ENCODE measurements around the gene CACNA2D1. TPM values are rescaled to one million over a fixed set of nuclear protein-coding genes. Genes with fewer than 3 reads are reported as not detected.

The CACNA2D1 gene
- total RNA-seq, 4 donors from 2014 or later, result 3.0 to 15.7 (median 8.6) TPM

DNA sequence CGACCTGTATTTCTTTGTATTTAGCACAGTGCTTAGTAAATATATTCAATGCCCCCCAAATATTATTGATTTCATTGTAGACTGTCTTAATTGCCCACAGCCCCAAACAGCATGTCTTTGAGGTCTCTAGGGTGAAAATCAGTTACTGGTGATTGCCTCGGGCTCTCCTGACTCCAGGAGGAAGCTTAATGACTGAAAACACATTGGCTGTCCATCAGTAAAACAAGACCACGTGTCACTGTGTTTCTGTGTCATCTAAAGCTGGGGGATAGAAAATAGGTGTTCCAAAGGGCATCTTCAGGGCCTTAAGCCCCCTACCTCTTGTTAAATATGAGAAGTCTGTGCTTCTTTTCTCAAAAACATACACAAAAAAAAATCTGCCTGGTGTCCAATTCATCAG, 67.9 kb downstream of the CACNA2D1 start:
- WGBS, 2 donors, result 60 to 62% methylated on average over 3 of the region's 3 CpGs
- no peak for DNase-seq (ENCODE audit: low spot score in 2 of 2)

DNA sequence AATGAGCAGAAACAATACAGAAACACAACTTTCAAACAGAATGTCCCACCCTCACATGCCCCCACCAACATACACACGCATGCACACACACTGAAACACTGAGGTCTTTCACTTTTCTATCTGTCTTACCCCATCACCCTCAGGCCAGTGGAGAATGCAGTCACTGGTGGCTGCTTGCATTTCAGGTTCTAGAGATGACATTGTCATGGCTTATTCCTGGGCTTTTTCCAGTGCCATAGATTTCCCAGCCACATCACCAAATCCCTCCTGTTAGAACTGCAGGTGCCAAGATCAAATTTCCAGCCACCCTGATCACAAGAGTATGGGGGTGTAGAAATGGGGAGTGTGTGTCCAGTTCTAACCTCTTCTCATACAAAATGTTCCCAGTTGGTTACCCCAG, 68.4 kb downstream of the CACNA2D1 start:
- intact Hi-C loops (cut with DNase I; ENCODE audit: low total_unique reads), result no loop called here
- TF ChIP-seq, protein P1, sequence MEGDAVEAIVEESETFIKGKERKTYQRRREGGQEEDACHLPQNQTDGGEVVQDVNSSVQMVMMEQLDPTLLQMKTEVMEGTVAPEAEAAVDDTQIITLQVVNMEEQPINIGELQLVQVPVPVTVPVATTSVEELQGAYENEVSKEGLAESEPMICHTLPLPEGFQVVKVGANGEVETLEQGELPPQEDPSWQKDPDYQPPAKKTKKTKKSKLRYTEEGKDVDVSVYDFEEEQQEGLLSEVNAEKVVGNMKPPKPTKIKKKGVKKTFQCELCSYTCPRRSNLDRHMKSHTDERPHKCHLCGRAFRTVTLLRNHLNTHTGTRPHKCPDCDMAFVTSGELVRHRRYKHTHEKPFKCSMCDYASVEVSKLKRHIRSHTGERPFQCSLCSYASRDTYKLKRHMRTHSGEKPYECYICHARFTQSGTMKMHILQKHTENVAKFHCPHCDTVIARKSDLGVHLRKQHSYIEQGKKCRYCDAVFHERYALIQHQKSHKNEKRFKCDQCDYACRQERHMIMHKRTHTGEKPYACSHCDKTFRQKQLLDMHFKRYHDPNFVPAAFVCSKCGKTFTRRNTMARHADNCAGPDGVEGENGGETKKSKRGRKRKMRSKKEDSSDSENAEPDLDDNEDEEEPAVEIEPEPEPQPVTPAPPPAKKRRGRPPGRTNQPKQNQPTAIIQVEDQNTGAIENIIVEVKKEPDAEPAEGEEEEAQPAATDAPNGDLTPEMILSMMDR (IDR thresholded peaks at IDR 0.05), result no peak
- TF ChIP-seq POLR2A (IDR thresholded peaks at IDR 0.05), result no peak
- H3K4me3 ChIP-seq (ENCODE audit: low read depth, poor library complexity, severe bottlenecking), result no peak overlapping the region
- DNase-seq (ENCODE audit: low spot score in 2 of 2), result no peak
- WGBS, 2 donors, result 94 to 100% methylated on average over 1 of the region's 1 CpG

More for the DNA sequence above, 67.9 kb downstream of the CACNA2D1 start:
- TF ChIP-seq POLR2A (IDR thresholded peaks at IDR 0.05), result no peak
- TF ChIP-seq, protein P1 (IDR thresholded peaks at IDR 0.05), result no peak
- intact Hi-C loops (cut with DNase I; ENCODE audit: low total_unique reads), result no loop called here
- no peak overlapping the region for H3K4me3 ChIP-seq (ENCODE audit: low read depth, poor library complexity, severe bottlenecking)

DNA sequence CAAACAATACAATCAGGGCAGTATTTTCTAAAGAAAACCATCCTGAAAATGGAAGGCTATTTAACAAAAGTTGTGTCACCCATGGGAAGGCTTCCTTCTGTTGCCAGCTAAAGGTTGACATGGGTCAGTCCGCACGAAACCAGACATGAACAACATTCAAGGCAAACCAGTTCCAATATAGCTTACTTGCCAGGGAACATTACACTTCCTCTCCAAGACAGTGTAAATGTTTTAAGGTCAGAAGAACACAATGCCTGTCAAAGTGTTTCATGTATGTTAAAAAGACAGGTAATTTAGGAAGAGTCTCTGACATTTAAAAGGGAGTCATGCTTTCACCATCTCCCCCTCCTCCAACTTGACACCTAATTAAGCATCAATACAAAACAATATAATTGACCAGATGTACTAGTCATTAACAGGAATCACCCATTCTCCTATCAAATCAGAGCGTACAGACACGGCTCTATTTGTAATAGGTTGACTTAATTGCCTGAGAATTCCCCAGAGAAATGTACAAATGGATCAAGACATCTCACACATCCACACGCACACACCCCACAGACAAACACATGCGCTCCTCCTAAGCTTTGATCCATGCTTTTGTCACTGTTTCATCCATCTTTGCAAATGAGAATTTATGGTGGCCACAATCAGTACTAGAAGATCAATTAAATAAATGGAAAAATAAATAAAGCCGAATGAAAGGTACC, 69.5 kb downstream of the CACNA2D1 start:
- H3K4me3 ChIP-seq (ENCODE audit: low read depth, poor library complexity, severe bottlenecking), result no peak overlapping the region
- WGBS, 2 donors, result 49 to 67% methylated on average over 7 of the region's 7 CpGs
- intact Hi-C loops (cut with DNase I; ENCODE audit: low total_unique reads), result no loop called here
- no peak for DNase-seq (ENCODE audit: low spot score in 2 of 2)
- TF ChIP-seq, protein P1 (IDR thresholded peaks at IDR 0.05), result no peak
- no peak for TF ChIP-seq POLR2A (IDR thresholded peaks at IDR 0.05)

DNA sequence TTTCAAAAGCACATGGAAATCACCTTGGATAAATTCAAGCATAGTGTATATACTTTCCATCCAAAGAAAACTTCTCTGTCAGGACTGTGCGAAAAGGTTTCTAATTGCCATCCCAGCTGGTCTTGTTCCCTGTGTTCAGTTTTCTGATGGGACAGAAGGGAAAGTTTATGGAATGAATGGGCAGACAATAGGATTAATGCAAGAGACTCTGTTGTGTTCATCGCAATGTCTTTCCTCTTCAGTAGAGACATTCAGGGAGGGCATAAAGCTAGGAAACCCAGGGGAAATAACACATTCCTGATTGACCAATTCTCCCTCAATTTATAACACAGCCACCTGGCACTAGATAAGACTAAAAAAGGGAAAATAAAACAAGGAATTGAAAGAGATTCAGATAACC, 78.9 kb downstream of the CACNA2D1 start:
- intact Hi-C loops (cut with DNase I; ENCODE audit: low total_unique reads), result no loop called here
- DNase-seq (ENCODE audit: low spot score in 2 of 2), result no peak
- no peak for TF ChIP-seq POLR2A (IDR thresholded peaks at IDR 0.05)
- TF ChIP-seq, protein P1 (IDR thresholded peaks at IDR 0.05), result no peak
- H3K4me3 ChIP-seq (ENCODE audit: low read depth, poor library complexity, severe bottlenecking), result no peak overlapping the region
- WGBS, 2 donors, result 98 to 100% methylated on average over 2 of the region's 2 CpGs

DNA sequence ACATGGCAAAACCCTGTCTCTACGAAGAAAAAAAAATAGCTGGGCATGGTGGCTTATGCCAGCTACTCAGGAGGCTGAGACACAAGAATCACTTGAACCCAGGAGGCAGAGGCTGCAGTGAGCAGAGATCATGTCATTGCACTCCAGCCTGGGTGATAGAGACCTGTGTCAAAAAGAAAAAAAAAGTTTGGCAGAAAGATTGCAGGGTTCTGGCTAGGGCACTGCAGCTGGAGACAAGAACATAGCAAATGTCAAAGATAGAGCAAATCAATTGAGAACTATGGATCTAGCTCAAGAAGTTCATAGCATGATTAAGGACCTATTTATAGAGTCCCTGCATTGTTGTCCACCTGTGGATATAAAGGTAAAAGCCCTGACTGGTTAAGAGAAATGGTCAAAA, 79.5 kb downstream of the CACNA2D1 start:
- 71 to 90% methylated on average over 1 of the region's 1 CpG for WGBS, 2 donors
- intact Hi-C loops (cut with DNase I; ENCODE audit: low total_unique reads), result no loop called here
- no peak for DNase-seq (ENCODE audit: low spot score in 2 of 2)
- no peak overlapping the region for H3K4me3 ChIP-seq (ENCODE audit: low read depth, poor library complexity, severe bottlenecking)
- no peak for TF ChIP-seq POLR2A (IDR thresholded peaks at IDR 0.05)
- TF ChIP-seq, protein P1 (IDR thresholded peaks at IDR 0.05), result no peak
